HG02981 (cell line): ENCODE data around the gene CWC27.

Experiments used
- ATAC-seq: cut with Tn5 transposase; IDR thresholded peaks from one replicate; pipeline ENCODE4 v1.9.1; 2021; ENCODE audit warnings: mild to moderate bottlenecking, moderate library complexity; ENCODE audit not compliant: unreplicated experiment

Gene CWC27

DNA sequence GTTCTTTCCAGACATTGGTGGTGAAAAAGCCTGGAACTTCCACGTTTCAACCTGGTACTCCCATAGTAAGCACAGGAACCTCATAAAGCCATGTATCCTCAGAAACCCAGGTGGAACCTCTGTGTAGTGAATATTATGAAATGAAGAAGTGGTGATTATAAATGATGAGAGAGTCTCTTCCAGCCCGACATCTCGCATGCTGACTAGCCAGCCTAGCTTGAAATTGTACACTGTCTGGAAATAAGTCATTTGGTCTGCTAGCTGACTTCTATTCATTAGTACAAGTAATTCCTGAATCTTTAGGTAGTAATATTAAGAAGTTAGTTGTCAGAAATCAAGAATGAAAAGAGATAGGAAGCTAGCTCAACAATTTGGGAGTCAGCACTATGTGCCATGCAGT, 203.3 kb downstream of the CWC27 start:
- no peak for ATAC-seq

GRCh38 chr5:64972591-64972990, 203.9 kb downstream of the CWC27 start:
- ATAC-seq: no peak

DNA sequence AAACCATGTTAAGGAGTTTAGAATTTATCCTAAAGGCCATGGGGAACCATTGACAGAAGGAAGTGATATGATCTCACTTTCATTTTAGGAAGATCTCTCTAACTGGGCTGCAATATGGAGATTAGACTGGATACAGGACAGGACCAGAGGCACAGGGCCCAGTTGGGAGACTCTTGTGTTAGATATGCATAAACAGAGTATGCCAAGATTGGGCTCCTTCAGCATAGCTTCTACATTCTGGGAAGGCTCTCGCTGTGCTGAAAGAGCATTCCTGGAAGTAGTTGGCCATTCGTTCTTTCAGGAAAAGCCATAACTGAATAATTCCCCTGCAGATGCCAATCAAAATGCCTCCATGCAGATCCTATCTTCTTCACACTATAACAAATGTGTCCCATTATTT, 204.5 kb downstream of the CWC27 start:
- no peak for ATAC-seq

DNA sequence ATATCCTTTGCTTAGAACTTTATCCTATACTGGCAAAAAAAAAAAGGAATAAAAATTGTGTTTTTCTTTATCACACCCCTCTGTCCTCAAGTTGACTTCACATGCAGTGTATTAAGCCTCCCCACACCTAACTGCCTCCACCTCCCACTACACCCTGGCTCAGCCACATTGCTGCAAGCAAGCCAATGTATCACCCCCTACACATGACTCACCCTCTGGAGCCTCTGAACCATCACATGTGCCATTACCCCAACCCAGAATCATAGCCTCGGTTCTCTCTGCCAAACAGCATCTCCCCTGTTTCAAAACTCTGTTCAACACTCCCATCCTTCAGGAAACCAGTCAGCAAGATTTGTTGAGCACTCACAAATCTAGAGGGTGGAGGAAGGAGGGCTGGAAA, 209.0 kb downstream of the CWC27 start:
- ATAC-seq: no peak

GRCh38 chr5:64978546-64978945, 209.8 kb downstream of the CWC27 start:
- no peak for ATAC-seq

DNA sequence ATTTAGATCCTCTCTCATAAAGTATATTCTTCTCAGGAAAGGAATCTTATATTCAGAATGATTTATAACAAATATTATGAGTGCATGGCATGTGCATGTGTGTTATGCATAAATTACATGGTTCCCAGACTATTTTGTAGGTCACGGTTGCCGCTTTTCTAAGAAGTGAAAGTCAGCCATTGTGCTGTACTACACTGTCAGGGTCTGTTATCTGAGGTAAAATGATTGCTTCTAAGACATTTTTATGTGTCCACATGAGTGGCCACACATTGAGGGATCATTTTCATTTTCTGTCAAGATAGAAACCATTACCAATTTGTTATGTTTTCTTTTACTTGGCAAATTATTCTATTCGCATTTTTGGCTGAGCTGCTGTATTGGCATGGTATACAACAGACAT, 210.8 kb downstream of the CWC27 start:
- ATAC-seq: no peak

- ATAC-seq: no peak
Measured at GRCh38 chr5:64980176-64980575, 211.4 kb downstream of the CWC27 start.

DNA sequence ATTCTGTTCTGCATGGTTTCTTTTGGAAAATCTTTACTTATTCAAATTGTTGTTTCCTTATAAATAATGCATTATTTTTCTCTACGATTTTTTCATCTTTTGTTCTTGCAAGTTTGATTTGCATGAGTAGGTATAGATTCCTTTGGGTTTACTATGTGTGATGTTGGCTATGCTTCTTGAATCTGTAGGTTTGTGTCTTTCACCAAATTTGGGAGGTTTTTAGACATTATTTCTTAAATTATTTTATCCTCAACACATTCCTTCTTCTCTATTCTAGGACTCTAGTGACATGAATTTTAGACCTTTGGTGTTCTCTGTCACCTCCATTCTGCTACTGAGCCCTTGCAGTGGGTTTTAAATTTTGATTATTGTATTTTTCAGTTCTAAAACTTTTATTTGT, 219.0 kb downstream of the CWC27 start:
- no peak for ATAC-seq

GRCh38 chr5:65009207-65009606, 240.5 kb downstream of the CWC27 start:
- no peak for ATAC-seq

DNA sequence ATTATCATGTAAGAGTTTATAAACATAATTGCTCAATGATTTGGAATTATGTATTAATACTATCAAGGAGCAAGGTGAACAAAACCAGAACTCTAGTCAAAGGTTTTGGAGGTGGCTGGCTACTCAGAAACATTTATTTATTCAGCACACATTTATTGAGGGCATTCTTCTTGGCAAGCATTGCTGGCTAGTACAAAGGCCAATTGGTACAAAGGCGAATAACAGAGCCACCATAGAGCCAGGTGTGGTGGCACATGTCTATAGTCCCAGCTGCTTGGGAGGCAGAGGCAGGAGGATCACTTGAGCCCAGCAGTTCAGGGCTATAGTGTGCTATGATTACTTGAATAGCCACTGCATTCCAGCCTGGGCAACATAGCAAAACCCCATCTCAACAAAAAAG, 242.1 kb downstream of the CWC27 start:
- ATAC-seq: no peak

- no peak for ATAC-seq
Measured at GRCh38 chr5:65012301-65012892, 243.7 kb downstream of the CWC27 start.

DNA sequence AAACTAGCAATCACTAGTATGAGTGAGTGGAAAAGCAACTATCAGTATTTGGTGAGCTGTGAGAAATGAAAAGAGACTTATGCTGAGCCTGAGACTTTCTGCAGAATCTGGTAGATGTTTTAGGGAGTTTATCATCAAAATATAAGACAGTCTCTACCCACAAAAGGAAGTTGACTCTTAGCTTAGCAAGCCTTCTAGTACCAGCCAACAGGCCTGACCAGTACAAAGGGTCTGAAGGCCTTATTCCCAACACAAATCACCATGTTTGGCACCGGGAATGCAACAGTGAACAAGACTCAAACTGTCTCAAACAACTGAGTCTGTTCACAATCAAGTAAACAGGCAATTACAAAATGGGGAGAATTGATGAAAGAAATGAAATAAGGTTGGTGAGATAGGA, 244.4 kb downstream of the CWC27 start:
- no peak for ATAC-seq

DNA sequence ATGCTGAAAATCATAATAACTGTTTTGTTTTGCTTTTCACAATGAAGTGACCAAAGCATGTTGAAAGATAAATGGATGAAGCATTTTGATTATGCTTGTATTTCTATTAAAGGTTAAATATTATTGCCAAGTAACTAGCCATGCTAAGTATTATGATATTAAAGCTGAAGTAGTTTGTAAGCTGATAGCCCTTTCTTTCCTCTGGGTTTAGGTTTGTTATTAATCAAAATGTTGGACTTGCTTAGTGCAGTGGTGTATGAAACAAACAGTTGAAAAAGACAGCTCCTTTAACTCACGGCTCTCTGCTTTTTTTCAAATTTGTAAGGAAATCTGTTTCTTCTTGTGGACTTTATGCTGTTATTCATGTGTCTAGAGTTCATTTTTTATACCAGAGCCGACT, 246.0 kb downstream of the CWC27 start:
- no peak for ATAC-seq

DNA sequence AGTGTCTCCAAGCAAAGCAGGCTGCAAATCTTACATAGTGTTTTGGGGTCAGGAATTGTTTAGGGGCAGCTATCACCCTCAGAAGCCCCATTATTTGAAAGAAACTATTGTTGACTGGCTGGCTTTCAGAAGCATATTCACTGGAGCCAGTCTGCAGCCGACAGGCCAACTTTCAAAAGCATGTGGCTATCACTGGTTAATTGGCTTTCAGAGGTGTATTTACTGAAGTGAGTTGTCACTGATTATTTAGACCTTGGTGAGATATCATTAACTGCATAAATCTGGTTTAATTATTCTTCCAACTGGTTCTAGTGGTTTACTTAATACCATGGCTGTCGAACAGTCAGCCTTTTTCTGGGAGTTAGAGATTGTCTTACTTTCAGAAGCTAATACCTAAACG, 247.0 kb downstream of the CWC27 start:
- no peak for ATAC-seq

- ATAC-seq: no peak
Measured at GRCh38 chr5:65017636-65018035, 248.9 kb downstream of the CWC27 start.

DNA sequence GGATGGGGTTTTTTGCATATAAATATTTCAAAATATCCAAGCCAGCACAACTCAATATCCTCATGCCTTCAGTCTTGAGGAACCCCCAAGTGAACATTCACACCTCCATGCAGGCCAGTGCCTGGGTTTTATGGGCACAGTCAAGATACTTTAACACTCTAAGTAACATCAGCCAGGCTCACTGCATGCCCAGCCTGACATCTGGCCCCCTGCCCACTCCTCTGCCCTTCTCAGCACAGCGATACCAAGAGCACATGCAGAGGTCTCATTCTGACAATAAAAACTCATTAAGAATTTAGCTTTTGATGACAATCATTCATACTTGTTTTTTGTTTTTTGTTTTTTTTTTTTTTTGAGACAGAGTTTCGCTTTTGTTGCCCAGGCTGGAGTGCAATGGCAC, 250.0 kb downstream of the CWC27 start:
- ATAC-seq: no peak

DNA sequence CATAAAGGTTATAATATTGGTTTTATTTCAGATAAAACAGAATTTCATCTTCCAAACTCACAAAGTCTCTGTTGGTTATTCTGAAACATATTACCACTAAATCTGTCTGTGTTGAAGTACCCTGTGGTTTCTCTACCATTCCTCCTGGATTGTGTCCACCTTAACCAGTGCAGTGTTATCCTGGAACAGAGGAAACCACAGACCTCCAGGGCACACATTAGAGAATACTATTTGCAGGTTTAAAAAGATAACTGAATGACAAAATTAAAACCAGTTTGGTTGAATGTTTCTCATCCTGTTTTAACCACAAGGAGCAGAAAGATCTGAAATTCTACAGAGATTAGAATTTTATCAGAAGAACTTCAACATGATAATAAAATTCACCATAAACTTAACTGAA, 251.8 kb downstream of the CWC27 start:
- ATAC-seq: no peak

GRCh38 chr5:65021527-65022226, 252.9 kb downstream of the CWC27 start:
- no peak for ATAC-seq

DNA sequence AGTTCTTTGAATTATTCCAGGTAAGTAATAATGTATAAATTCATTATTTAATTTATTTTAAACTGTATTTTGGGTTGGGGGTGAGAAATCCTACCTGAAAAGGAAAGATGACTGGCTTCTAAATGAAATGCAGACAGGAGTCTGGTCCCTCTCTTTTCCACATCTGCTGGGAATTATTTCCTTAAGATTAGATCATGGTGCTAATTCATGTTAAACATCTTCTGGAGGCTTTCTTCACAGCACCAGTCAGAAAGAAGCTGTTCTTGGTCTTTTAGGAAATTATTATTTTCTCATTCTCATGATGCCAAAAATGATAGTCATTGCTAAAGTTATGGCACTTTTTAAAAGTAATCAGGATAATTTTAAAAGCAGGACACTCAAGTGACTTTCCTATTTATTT, 254.2 kb downstream of the CWC27 start:
- ATAC-seq: no peak

DNA sequence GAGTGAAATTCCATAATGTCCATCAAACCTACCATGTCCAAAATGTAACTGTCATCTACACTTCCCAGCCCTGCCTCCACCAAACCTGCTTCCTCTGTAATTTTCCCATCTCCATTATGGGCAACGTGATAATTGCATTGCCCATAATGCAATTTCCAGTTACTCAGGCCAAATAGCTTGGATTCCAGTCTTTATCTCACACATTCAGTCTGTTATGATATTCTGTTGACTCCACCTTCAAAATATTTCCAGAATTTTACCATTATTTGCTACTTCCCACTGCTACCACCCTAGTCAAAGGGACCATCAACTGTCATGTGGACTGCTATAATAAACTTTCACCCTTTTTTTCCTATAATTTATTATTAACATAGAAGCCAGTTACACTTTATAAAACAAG, 256.0 kb downstream of the CWC27 start:
- ATAC-seq: no peak

DNA sequence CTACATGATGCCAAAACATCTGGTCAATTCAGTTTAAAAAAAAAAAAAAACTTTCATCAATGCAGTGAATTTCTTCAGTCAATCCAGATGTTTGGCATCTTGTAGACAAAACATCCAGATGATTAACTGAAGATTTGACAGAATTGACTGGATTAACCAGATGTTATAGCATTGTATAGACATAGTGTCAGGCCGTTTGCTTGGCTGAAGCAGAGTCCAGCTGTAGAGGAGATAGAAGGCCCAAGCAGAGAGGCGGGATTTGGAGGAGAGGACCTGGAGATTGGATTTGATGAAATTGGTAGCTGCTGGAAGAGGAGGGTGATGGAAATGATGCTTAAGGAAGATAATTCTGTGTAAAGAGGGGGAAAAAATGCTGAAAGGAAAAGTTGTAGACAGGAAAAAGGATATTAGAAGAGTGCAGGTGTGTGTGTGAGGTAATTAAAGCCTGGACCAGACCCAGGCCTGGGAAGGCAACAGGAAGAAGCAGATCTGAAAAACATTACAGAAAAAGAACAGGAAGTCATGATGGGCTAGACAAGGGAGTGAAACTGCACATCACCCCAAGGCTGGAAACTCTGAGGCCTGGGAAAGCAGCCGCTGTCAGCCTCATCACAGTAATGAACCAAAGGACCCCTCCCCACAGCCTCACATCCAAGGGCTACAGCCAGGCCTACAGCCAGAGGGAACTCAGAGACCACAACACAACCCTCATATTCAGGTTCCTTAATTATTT, 258.3 kb downstream of the CWC27 start:
- no peak for ATAC-seq

- no peak for ATAC-seq
Measured at GRCh38 chr5:65029178-65029577, 260.4 kb downstream of the CWC27 start.
